IPS DF 4.7 (cell line): ENCODE data around the gene TP53I11.

Experiments used
- DNase-seq: peaks from one replicate; pipeline ENCODE4 v3.0.0-alpha.2; 2013; ENCODE audit warnings: low spot score; ENCODE audit errors: extremely low read depth

TP53I11 gene, protein sequence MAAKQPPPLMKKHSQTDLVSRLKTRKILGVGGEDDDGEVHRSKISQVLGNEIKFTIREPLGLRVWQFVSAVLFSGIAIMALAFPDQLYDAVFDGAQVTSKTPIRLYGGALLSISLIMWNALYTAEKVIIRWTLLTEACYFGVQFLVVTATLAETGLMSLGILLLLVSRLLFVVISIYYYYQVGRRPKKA

DNA sequence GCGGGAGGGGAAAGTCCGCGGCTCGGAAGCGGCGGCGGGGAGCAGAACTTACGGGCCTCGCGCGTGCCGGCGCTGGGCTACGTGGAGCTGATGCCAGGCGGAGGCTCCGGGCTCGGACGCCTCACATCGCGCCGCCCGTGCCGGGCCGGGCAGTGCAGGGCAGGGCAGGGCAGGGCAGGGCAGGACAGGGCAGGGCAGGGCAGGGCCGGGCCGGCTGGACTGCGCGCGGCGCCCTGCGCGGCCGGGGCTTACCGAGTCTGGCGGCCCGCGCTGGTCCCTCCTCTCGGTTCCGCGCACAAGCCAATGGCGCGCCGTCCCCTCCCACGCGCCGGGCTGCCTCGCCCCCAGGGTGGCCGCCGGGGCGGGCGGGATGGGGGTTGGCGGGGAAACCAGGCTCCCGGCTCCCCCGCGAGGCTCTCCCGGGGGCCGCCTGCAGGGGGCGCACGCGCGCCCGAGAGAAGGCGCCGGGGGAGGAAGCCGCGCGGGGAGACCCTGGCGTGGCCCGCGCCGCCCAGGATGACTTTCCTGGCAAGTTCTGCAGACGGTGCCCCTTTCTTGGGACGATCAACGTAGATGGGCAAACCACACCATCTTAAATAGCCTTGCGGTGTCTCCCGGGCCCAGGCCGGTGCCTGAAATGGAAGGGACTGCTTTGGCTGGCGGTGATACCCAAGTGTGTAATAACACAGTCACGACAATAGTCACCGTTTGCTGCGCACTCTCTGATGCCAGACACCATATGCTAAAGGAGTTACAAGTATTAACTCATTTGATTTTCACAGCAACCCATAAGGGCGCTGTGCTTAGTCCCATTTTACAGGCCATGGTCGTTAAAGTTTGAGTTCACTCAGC is at the start of gene TP53I11:
Gene TP53I11, minus strand, starts transcription at position 259 of the 852 bp plus-strand sequence. CDS start 12,548 bp downstream, outside the sequence.
- no peak for DNase-seq

DNA sequence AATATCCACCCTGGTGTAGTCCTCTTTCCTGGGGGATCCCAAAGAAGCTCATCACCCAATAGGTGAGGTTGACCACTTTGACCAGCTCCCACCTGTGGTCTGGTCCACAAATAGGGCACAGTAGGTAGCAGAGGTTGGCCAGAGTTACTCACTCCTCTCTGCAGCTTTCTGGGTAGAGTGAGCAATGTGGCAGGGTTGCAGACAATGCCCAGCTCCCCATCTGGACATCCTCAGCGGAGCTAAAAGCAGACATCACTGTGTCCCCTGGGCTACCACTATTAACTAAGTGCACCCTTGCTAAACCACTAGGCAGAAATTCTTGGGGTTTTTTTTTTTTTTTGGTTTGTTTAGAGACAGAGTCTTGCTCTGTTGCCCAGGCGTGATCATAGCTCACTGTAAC is 48.4 kb upstream of the TP53I11 start:
- no peak for DNase-seq

DNA sequence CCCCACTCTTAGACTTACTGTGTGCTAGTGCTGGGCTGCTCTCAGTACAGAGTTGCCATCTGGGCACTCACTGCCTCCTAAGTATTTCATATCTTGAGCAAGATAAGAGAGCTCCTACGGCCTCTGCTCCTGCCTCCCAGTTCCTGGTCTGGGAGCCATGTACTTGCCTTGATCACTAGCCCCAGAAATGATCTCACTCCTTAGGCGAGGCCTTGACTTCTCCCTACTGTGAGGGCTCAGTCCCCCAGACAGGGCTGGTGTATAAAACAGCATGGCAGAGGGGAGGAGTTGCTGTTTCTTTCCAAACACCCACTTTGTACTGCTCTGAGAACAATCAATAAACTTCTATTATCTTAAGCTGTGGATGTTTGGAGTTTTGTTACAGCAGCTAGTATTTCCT is 47.4 kb upstream of the TP53I11 start:
- no peak for DNase-seq

DNA sequence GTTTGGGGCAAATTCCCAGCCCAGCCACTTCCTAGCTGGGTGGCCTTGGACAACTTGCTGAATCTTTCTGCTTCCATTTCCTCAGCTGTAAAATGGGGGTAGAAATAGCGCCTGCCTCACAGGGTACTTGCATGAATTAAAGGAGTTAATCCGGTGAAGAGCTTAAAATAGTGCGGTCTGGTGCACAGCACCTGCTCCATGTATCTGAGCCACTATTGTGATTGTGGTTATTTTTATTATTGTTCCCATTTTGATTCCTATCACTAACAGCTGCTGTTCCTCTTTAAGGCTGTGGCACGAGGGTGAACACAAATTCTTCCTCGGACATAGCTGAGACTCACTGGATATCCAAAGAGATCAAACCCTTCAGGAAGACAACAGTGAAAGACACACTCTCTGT is 46.9 kb upstream of the TP53I11 start:
- DNase-seq, result no peak

DNA sequence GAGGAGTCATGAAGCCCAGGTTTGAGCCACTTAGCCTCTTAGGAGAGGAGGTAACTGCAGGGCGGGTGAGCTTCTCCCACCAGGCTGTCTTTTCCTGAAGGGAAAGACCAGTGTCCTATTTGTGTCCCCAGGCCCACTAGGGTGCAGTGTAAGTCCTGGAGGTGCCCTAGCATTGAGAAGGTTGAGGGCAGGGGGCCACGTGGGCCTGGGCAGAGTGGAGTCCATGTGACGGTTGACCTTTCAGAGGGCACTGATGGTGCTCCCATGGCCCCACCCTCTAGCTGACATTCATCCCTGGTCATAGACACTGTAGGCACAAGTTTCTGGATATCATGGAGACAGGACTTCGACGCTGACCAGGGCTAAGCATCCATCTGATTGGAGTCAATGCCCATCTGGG is 44.1 kb upstream of the TP53I11 start:
- no peak for DNase-seq

DNA sequence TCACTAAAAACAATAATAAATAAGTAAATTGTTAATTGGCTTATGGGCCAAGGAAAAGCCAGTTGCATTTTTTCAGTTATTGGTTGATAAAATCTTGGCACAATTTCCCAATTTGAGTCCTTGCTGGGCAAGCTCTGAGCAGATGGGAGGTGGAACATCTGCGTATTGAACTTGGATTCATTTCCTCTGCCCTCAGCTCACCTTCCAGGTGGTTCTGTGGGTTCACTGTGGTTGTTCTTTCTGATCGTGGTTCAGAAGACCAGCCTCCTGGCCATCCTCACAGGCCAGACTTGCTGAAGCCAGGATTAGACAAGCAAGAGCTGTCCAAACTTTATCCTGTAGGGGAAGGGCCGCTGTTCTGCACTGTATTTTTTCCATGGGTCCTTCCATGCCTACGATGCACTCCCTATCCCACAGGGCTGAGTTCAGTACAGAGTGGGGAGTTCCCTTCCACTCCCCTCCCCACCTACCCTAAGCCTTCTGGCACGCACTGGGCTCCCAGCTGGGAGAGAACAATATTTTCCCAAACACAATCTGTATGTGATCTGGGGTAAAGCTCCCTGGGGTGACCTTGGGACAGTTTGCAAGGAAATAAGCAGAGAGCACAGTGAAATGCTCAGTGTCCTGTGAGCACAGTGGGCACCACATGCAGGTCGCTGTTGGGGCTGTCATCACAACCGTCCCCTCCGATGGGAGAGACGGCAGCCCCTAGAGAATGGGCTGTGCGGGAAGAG is 43.5 kb upstream of the TP53I11 start:
- no peak for DNase-seq

DNA sequence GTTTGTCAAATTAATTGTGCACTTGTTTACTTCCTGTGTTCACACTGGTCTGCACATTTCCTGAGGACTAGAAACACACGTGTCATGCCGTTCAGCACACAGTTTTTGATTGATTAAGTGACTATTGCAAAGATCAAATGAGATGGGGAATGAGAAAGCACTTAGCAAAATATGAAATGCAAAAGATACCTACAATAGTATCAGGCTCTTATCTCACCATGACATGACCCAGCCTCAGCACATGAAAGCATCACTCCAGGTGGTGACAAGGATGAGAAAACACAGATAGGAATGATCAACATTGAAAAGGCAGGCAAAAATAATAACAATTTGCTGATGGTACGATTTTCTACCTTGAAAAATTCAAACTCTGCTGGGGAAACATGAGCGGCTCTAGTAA is 42.1 kb upstream of the TP53I11 start:
- DNase-seq, result no peak

DNA sequence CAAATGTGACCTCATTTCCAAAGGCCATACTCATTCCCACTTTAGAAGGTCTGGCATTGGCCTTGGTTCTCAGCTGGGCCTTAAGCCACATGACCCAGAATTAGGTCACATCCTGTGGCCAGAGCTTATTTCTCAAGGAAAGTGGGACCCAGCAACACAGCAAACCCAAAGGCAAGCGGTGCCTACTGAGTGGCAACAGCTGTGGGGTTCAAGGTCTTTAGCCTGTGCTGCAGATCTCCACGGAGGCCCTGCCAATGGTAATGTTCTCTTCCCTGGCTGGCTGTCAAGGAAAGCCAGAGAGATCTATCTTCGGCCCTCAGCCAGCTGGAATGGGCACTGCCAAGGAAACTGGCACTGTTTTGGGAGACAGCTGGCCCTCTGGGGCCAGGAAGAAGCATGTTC is 41.5 kb upstream of the TP53I11 start:
- no peak for DNase-seq

DNA sequence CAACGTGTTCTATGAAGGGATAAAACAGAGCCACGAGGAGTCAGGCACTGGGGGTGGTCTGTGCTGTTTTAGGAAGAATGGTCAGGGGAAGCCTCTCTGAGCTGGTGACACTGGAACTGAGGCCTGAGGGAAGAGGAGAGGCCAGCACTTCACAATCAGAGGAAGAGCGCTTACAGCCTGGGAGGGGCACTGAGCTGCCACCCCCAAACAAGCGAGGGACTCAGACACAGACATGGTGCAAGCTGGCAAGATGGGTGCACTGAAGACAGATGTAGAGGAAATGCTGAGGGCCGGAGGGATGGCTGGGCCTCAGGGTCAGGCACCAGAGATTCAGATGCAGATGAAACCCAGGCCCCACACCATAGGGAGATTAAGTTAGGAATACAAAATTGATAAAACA is 40.0 kb upstream of the TP53I11 start:
- DNase-seq, result no peak

DNA sequence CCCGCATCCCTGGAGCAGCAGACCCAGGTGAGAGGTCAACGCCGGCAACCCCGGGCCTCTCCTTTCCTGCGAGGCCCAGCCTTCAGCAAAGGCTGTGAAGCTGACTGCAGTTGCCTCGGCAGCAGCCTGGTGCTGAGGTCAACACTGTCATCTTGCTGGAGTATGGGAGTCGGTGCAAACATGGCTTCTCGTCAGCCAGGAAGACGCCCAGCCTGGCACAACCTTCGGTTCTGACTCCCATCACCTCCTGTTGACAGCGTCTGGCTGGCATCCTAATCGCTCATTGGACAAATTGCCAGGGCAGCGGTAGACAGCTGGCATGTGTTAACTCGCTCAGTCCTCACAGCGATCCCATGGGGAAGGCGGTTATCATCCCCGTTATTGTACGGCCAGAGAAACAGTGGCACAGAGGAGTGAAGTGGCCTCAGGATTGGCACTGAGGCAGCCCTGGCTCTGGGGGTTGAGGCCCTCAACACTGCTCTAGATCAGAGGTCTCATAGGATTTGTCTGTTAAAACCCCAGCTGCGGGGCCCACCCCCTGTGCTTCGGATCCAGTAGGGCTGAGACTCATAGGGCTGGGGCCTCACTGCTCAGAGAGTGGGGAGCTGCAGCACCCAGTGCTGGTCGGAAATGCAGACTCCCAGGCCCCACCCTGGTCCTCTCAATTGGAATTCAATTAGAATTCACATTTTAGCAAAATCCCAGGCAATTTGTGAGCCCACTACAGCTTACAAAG is 39.3 kb upstream of the TP53I11 start:
- DNase-seq, result no peak

DNA sequence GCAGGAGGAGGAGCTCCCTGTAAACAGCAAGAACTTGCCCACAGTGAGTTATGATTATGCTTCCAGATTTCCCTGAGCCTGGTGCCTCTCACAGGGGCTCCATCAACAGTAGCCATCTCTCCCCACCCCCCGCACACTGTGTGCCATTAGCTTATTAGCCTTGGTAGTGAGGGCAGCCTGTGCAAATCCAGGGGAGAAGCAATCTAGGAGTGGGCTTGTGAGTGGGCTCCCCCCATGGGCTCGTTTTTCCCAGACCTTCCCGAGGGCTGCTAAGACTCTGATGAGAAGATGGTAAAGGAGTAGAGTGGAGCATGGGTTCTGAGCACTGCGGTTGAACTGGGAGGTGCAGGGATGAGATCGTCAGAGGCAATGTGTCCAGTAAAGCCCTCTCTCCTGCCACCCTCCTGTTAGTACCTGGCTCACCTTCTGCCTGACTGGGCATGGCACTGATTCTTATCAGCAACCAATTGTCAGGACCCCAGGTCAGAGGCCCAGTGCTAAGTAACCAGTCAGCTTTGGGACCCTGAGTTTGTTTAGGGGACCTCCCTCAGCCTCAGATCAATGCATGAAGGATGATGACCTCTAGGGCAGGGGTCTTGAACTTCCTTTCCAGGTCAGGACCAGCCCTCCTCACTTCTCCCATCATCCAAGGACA is 38.4 kb upstream of the TP53I11 start:
- DNase-seq, result no peak

DNA sequence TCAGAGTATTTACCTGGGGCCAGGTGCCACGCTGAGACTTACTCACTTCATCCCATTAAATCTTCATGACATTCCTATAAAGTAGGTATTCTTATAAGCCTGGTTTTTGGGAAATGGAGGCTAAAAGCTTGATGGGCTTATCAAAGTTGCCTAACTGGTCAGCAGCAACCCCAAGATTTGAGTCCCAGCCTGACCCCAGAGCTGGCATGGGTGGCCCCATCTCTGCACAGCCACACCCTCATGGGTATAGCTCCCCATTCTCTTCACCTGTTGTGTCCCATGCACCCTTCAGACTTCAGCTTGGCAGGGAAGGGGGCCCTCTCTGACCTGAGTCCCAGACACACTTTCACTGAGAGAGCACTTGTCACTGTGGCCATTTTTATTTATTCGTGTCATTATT is 37.4 kb upstream of the TP53I11 start:
- no peak for DNase-seq

DNA sequence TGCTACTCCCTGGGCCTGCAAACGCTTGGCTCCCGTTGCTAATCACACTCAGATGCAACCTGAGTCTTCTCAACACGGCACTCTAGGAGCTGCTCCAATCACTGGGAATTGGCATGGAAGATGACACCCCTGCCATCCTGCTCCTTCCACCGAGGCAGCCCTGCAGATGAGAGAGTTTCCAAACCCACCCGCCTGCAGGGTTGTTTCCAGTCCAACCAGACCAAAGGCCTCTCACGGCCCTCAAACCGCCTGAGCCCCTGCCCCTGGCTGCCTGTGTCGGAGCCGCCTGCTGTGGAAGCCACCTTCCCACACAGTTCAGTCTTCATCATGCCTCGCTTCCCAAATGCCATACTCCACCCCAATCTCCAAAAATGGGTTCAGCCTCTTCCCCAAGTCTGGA is 36.8 kb upstream of the TP53I11 start:
- no peak for DNase-seq

DNA sequence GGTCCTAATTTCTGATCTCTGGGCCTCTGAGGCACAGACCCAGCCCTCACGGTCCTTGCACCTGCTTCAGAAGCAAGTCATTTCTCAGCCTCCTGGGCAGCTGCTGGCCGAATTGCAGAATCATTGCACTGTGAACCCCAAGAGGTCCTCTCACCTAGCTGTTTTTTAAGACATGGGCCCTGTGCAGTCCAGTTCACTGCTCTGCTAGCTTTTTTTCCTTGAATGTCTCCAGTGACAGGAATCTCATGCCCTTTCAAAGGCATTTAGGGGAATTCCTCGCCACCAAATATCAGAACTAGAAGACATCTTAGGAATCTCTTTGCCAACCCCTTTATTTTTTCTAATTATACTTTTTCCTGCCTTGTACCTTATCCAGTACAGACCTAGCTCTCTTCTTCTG is 35.6 kb upstream of the TP53I11 start:
- DNase-seq, result no peak

DNA sequence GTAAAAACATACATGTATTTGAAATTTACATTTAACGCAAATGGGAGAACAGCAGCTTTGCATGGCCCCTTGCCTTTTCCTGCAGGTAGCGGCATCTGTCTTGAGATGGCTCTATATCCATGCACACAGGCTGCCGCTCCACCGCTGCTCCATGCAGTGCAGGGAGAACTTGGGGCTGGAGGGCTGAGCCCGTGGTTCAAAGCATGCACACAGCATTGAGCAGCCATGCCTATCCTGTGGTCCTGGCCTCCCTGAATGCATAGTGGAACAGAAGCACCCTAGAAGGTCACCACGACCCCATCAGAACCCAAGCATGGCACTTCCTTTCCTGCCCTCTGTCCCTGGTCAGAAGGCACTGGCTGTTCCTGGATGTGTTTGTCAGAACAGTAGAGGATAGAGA is 35.0 kb upstream of the TP53I11 start:
- DNase-seq, result no peak

DNA sequence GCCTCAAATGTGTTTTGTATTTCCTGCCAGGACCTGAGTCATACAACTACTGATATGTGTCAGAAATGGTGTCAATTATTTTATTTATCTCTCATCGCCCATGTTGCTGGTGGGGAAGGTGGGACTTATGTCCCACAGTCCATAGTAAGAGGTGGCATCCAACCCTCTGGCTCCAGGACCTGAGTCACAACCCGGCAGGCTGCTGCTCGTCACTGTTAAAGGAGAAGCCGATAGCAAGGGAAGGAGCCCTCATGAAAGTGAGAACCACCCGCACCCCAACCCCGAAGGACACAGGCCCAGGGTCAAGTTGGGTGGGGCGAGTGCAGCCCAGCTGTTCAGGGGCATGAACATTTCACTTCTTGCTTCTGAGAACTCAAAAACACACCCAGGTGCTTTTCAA is 33.1 kb upstream of the TP53I11 start:
- no peak for DNase-seq

DNA sequence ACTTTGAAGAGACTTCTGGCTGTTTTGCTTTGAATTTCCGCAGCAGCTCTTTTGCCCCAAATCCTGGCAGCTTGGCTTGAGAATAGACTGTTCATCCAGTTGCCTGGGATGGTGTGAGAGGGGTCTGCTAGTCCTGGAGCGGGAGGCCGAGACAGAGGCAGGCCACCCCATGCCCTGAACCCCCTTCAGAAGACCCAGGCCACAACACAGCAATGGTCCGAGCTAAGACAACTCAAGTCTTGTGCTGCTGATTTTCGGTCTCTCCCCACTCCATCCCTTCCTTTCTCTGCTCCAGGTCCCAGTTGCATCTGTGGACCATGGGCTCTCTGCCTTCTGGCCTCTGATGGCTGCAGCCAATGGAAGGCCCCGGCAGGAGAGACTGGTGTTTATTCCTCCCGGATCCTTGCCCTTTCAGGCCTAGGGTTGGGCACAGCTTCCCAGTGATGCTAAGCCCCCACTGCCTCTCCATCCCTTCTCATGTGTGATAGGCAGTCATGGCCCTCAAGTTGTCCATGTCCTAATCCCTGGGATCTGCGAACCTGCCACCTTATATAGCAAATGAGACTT is 31.9 kb upstream of the TP53I11 start:
- DNase-seq, result no peak

DNA sequence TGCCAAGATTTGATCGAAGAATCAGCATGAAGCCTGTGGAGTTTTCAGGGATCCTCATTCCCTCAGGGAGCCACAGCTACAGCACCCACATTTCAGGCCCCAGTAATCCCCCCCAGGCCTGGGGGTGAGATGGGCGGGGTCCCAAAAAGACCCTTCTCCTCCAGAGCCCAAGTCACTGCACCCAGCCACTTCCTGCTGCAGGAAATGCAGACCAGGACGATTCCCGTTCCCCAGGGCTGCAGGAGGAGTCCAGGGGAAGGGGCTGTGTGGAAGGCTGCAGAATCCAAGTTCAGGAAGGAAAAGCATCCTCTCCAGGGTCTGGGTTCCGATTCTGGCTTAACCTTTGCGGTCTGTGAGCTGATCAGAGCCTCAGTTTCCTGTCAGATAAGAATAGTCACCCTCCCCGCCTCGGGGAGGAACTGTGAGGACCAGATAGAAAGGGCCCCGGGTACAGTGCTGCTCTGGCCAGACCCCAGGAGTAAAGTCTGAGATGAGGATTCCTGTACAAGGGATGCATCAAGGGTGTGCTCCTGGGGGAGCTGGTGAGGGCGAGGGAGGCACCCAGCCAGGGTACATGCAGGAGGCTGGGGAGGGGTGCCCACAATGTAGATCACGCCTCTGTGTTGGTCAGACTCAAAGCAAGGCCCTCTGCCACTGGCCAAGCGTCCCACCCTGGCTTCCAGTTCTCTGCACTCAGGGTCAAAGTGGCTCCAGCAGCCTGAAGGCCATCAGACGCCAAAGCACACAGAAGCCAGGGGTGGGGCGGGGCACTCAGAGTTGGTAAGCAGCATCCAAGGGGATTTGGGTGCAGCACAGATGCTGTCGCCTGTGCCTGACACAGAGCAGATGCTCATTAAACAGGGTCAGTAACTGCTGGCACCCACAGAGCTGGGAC is 30.1 kb upstream of the TP53I11 start:
- no peak for DNase-seq

DNA sequence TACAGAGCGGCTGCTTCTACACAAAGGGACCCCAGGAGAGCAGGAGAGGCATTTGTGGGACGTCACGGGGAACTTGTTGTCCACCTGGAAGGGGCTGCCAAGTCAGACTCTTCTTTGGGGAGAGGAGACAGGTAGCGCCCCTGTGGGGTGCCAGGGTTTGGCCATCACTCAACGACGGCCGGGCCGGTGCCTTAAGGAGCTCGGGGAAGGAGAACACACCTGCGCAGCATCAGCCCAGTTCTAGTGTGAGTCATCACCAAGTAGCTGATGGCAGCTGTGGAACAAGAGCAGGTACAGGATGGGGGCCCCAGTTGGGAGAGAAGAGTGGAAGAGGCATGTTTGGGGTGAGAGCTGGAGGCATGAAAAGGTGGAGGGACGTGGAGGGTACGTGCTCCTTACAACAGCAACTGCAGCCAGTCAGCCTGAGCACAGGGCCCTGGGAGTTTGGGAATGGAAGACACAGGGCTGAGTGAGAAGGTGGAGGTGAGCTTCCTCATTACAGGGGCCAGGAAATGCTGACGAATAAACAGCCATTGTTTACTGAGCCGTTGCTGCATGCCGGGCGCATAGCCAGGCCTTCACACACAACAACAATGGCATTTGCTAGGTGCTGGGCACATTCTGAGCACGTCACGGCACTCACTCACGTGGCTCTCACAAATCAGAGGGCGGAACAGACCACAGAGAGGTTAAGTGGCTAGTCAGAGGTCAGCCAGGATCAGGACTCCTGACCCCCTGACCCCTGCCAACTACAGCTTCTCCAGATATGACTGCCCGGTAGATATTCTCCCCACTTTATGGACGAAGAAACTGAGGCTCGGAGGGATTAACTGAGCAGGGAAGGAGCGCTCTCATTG is 29.1 kb upstream of the TP53I11 start:
- DNase-seq, result no peak
